H1 (cell line): ENCODE results near the gene ARHGAP6.

Experiments
- BACH1 ChIP-seq: IDR thresholded peaks from 2 replicates; pipeline ENCODE4 v1.6.1; 2012; ENCODE audit warnings: low read length, improper control_type of control experiment
- CHD2 ChIP-seq: IDR thresholded peaks from 2 replicates; pipeline ENCODE4 v1.6.1; 2012; ENCODE audit warnings: low read length, improper control_type of control experiment
- CTCF ChIP-seq, 3 experiments: IDR thresholded peaks; 1 replicate in 2 of 3; 2 replicates in 1 of 3; pipeline versions ENCODE4 v1.5.1 to v1.6.1; 2011; ENCODE audit warnings: low read length in 3 of 3, mild to moderate bottlenecking in 3 of 3, inconsistent platforms in 2 of 3, low read depth in 1 of 3, moderate library complexity in 1 of 3; ENCODE audit not compliant: insufficient read depth in 1 of 3; ENCODE audit errors: control extremely low read depth in 1 of 3
- POLR2AphosphoS5 ChIP-seq: IDR thresholded peaks from 2 replicates; pipeline ENCODE4 v1.6.1; 2011; ENCODE audit warnings: low read depth, low read length
- SP2 ChIP-seq: IDR thresholded peaks from 2 replicates; pipeline ENCODE4 v1.6.1; 2012; ENCODE audit warnings: mild to moderate bottlenecking, low read length, inconsistent platforms
- TBP ChIP-seq: IDR thresholded peaks from 2 replicates; pipeline ENCODE4 v1.6.1; 2011; ENCODE audit warnings: low read depth, low read length, improper control_type of control experiment
- TCF12 ChIP-seq: IDR thresholded peaks from 2 replicates; pipeline ENCODE4 v1.6.1; 2011; ENCODE audit warnings: low read depth, mild to moderate bottlenecking, low read length
- TEAD4 ChIP-seq: IDR thresholded peaks from 2 replicates; pipeline ENCODE4 v1.6.1; 2012; ENCODE audit warnings: low read depth, low read length, inconsistent platforms, mixed read lengths

GRCh38 chrX:11703855-11704254 lies 38.1 kb upstream of the ARHGAP6 start:
- TF ChIP-seq TEAD4 (no peak), TBP (no peak), CHD2 (no peak), CTCF (IDR thresholded peaks at IDR 0.05; ENCODE audit: control extremely low read depth in 1 of 3, insufficient read depth in 1 of 3, low read depth in 1 of 3, low read length in 3 of 3) (no peak), POLR2AphosphoS5 (no peak), BACH1 (no peak), SP2 (no peak), TCF12 (no peak)
